ENCODE results near the gene BRD3OS. TPM values are rescaled to one million over a fixed set of nuclear protein-coding genes. Genes with fewer than 3 reads are reported as not detected.

Gene BRD3OS
- total RNA-seq, 1 experiment from 2014 or later = 41.0 TPM

DNA sequence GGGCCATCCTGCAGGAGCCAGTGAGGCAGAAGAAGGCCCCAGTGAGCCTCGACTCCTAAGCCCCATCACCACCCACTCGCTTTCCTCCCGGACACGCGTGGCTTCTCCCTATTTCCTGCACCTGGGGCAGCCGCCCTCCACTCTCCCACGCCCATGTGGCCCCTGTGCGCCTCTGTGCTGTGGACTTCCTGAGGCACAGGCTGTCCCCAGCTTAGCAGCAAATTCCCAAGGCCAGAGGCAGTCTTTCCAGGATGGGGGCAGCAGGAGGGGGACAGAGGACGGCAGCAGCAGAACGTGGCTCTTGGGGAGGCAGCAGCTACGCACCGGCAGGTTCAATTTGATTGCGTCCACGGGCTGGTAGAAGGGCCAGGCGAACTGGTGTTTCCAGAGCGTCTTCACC, 27.7 kb downstream of the BRD3OS start:
- Histone ChIP-seq H4K20me1 (ENCODE audit: insufficient read depth, low read depth, low read length) (peaks cover 27% of the 10 kb centered on the region; the same call in 1 of the 2 replicates), H3K27me3 (ENCODE audit: low read length) (no peaks in the 10 kb centered on the region), H3K79me2 (ENCODE audit: low read length) (peaks cover 34% of the 10 kb centered on the region), H3K9me3 (ENCODE audit: low read length) (no peaks in the 10 kb centered on the region), H3K9me2 (replicated peaks; ENCODE audit: insufficient read depth, low read length) (no peaks in the 10 kb centered on the region), H3K36me3 (ENCODE audit: insufficient read depth, low read length) (no peaks in the 10 kb centered on the region), H2AFZ (ENCODE audit: low read length) (no peak overlapping the region), H3K27ac (ENCODE audit: low read length) (no peak overlapping the region), H3K9ac (ENCODE audit: low read length) (no peak overlapping the region), H3K4me3 (ENCODE audit: low read length) (no peak overlapping the region), H3K4me1 (ENCODE audit: low read length) (no peaks in the 10 kb centered on the region), H3K4me2 (ENCODE audit: low read depth, low read length, poor library complexity, severe bottlenecking) (no peak overlapping the region)
- no peak for DNase-seq

DNA sequence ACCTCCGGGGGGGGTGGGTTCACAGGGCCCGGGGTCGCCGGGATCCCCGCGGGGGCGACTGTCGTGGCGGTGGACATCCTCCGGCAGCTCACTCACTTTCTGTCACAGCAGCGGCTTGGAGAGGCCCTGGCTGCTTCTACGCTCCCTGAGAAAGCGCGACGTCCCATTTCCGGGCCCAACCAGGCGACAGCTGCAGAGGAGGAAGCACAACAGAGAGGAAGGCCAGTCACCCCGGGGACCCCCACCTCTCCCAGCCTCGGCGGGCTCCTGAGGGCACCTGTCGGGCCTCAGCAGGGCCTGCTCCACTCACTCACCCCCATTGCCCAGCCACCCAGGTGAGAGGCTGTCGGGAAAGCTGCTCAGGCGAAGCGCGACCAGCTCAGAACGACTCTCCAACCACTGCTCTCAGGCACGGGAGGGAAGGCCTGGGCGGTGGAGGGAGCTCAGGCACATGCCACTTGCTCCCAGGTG, 28.2 kb downstream of the BRD3OS start:
- Histone ChIP-seq H3K4me1 (ENCODE audit: low read length) (no peaks in the 10 kb centered on the region), H3K9ac (ENCODE audit: low read length) (no peak overlapping the region), H3K9me2 (replicated peaks; ENCODE audit: insufficient read depth, low read length) (no peaks in the 10 kb centered on the region), H2AFZ (ENCODE audit: low read length) (no peak overlapping the region), H3K27ac (ENCODE audit: low read length) (no peak overlapping the region), H3K27me3 (ENCODE audit: low read length) (no peaks in the 10 kb centered on the region), H3K4me3 (ENCODE audit: low read length) (no peak overlapping the region), H4K20me1 (ENCODE audit: insufficient read depth, low read depth, low read length) (peaks cover 32% of the 10 kb centered on the region), H3K79me2 (ENCODE audit: low read length) (peaks cover 39% of the 10 kb centered on the region), H3K4me2 (ENCODE audit: low read depth, low read length, poor library complexity, severe bottlenecking) (no peak overlapping the region), H3K9me3 (ENCODE audit: low read length) (no peaks in the 10 kb centered on the region), H3K36me3 (ENCODE audit: insufficient read depth, low read length) (no peaks in the 10 kb centered on the region)
- no peak for DNase-seq

DNA sequence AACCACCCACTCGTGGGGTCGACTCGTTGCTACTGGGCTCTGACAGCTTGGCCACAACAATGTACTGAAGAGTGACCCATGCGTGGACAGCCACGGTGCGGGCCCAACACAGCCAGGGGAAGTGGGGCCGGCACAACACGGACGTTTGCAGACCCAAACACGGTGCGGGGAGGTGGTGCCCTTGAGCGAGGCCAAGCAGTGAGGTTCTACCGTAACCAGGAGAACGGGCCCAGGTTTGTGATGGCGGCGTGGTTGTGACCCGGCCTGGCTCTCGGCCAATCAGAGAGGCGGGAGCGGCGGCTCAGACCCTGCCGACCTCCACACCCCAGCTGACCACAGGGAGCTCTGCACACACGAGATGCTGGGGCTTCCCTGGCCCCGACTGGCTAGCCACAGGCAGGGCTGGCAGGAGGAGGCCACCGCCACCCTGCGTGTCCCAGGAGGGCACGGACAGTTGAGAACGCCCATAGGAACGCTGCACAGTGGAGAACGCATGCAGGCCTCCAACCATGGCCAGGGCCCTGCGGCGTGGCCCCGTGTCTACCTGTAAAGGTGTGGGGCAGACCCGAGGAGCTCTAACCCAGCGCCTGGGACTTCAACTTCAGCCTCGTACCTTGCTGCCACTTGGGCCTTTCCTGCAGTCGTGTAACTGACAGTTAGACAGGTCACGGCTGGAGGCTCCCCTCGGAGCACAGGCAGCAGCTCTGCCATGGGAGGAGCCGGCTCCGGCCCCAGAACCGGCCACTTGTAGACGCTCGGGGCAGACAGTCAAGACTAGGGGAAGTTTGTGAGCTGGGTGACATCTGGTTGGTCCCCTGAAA, 28.9 kb downstream of the BRD3OS start:
- Histone ChIP-seq H3K4me3 (ENCODE audit: low read length) (no peak overlapping the region), H3K9me3 (ENCODE audit: low read length) (no peaks in the 10 kb centered on the region), H3K27ac (ENCODE audit: low read length) (no peak overlapping the region), H3K4me1 (ENCODE audit: low read length) (no peaks in the 10 kb centered on the region), H3K36me3 (ENCODE audit: insufficient read depth, low read length) (no peaks in the 10 kb centered on the region), H2AFZ (ENCODE audit: low read length) (no peak overlapping the region), H3K27me3 (ENCODE audit: low read length) (no peaks in the 10 kb centered on the region), H3K9ac (ENCODE audit: low read length) (no peak overlapping the region), H3K9me2 (replicated peaks; ENCODE audit: insufficient read depth, low read length) (no peaks in the 10 kb centered on the region), H4K20me1 (ENCODE audit: insufficient read depth, low read depth, low read length) (peaks cover 40% of the 10 kb centered on the region), H3K4me2 (ENCODE audit: low read depth, low read length, poor library complexity, severe bottlenecking) (no peak overlapping the region), H3K79me2 (ENCODE audit: low read length) (peaks cover 46% of the 10 kb centered on the region)
- no peak for DNase-seq

DNA sequence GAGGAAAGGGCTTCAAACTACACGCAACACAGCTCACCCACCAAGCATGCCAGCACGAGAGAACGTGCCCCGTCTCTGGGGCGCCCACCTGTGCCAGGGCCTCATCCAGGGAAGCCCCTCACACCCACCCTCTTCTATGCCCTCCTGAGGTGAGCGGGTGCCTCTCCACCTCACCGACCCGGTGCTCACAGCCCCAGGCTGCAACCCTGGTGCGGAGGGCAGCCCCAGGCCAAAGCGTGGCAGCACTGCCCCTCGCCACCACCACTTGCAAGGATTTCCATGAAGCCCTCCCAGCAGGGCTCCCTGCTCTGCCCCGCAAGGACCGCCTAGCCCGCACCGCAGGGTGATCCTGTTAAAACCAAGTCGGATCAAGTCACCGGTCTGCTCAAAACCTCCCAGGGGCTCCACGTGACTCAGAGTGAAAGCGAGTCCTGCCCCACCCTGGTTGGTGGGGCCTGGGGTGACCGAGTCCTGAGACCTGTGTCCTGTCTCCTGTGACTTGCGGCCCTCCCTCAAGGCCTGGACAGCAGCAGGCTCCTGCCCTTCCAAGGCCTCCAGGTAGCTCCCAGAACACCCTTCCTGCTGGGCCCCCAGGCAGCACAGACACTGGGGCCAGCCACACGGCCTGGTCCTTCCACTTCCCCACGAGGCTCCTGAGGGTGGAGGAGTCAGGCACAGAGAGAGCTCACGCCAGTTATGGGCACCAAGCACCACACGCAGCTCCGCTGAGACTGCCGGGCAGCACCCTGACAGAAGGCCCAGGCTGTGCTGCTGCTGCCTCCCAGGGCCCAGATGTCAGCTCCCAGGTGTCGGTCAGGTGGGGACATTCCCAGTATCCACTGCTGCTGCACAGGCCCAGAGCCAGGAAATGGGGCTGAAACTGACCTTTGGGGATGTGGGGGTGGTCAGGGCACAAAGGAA, 29.9 kb downstream of the BRD3OS start:
- Histone ChIP-seq H3K4me3 (ENCODE audit: low read length) (no peak overlapping the region), H3K9me2 (replicated peaks; ENCODE audit: insufficient read depth, low read length) (no peaks in the 10 kb centered on the region), H2AFZ (ENCODE audit: low read length) (no peak overlapping the region), H3K9ac (ENCODE audit: low read length) (no peak overlapping the region), H3K9me3 (ENCODE audit: low read length) (no peaks in the 10 kb centered on the region), H3K36me3 (ENCODE audit: insufficient read depth, low read length) (no peaks in the 10 kb centered on the region), H3K27ac (ENCODE audit: low read length) (no peak overlapping the region), H3K4me1 (ENCODE audit: low read length) (peaks cover 7% of the 10 kb centered on the region), H3K27me3 (ENCODE audit: low read length) (no peaks in the 10 kb centered on the region), H4K20me1 (ENCODE audit: insufficient read depth, low read depth, low read length) (peaks cover 48% of the 10 kb centered on the region), H3K79me2 (ENCODE audit: low read length) (peaks cover 54% of the 10 kb centered on the region), H3K4me2 (ENCODE audit: low read depth, low read length, poor library complexity, severe bottlenecking) (no peak overlapping the region)
- DNase-seq = no peak

DNA sequence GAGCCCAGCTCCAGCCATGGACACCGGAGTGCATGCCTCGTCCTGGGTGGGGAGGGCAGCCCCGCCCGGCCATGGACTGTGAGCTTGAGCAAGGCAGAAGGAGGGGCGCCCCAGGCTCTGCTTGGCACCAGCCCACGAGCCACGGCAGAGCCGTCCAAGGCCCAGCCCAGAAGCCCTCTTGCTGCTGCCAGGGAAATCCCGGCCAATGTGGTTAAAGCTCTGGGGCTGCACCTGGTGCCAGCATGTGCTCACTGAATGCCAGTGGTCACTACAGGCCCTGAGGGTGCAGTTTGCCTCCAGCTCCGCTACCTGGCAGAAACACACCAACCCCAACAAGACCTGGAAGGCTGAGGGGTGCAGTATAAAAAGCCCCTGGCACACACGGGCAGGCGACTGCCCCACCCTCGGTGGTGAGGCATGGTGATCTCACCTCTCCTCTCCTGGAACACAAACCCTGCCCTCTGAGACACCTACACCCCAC, 30.7 kb downstream of the BRD3OS start:
- Histone ChIP-seq H3K27ac (ENCODE audit: low read length) (no peak overlapping the region), H3K9ac (ENCODE audit: low read length) (no peak overlapping the region), H3K36me3 (ENCODE audit: insufficient read depth, low read length) (no peaks in the 10 kb centered on the region), H3K9me2 (replicated peaks; ENCODE audit: insufficient read depth, low read length) (no peaks in the 10 kb centered on the region), H2AFZ (ENCODE audit: low read length) (no peak overlapping the region), H4K20me1 (ENCODE audit: insufficient read depth, low read depth, low read length) (peaks cover 57% of the 10 kb centered on the region), H3K4me2 (ENCODE audit: low read depth, low read length, poor library complexity, severe bottlenecking) (no peak overlapping the region), H3K27me3 (ENCODE audit: low read length) (no peaks in the 10 kb centered on the region), H3K9me3 (ENCODE audit: low read length) (no peaks in the 10 kb centered on the region), H3K4me3 (ENCODE audit: low read length) (no peak overlapping the region), H3K79me2 (ENCODE audit: low read length) (peaks cover 54% of the 10 kb centered on the region), H3K4me1 (ENCODE audit: low read length) (peaks cover 16% of the 10 kb centered on the region)
- no peak for DNase-seq

DNA sequence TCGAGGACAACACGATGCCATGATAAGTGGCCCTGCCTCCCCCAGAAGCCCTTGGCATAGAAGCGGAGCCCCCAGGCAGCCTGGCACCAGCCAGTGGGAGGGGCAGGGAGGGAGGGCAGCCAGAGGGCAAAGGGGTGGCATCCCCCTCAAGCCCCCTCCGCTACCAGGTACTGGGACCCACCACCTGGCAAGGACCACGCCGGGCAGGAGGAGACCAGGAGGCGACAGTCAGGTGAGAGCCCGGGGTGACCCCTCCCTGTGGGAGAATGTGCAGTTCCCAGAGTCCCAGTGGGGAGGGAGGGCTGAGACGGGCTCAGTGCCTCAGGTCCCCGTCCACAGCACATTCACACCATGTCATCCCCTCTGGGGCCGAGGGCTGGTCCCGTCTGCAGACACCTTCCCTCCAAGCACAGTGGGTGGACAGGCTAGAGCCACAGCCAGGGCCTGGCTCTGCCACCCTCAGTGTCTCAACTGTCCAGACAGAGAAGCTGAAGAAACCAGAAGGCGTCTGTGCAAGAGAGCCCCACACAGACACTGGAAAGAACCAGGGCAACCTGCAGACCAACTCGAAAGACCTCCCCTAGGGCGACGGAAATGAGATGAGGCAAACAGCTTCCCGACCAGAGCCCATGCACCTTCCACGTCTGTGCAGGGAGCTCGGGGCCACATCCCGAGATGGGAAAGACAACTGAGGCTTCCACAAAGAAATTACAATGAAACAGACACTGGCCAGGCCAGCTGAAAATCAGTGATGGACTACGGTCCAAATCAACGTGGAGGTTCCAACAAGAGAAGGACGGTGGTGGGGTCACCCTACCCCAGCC, 31.4 kb downstream of the BRD3OS start:
- H3K4me3 ChIP-seq (ENCODE audit: low read length) = no peak overlapping the region
- no peaks in the 10 kb centered on the region for H3K9me3 ChIP-seq (ENCODE audit: low read length)
- H3K79me2 ChIP-seq (ENCODE audit: low read length) = peaks cover 54% of the 10 kb centered on the region
- peaks cover 22% of the 10 kb centered on the region for H3K4me1 ChIP-seq (ENCODE audit: low read length)
- H3K9ac ChIP-seq (ENCODE audit: low read length) = no peak overlapping the region
- no peaks in the 10 kb centered on the region for H3K9me2 ChIP-seq (replicated peaks; ENCODE audit: insufficient read depth, low read length)
- no peaks in the 10 kb centered on the region for H3K36me3 ChIP-seq (ENCODE audit: insufficient read depth, low read length)
- H3K27ac ChIP-seq (ENCODE audit: low read length) = no peak overlapping the region
- H3K27me3 ChIP-seq (ENCODE audit: low read length) = no peaks in the 10 kb centered on the region
- H3K4me2 ChIP-seq (ENCODE audit: low read depth, low read length, poor library complexity, severe bottlenecking) = no peak overlapping the region
- H2AFZ ChIP-seq (ENCODE audit: low read length) = no peak overlapping the region
- no peak for DNase-seq
- H4K20me1 ChIP-seq (ENCODE audit: insufficient read depth, low read depth, low read length) = peaks cover 64% of the 10 kb centered on the region

DNA sequence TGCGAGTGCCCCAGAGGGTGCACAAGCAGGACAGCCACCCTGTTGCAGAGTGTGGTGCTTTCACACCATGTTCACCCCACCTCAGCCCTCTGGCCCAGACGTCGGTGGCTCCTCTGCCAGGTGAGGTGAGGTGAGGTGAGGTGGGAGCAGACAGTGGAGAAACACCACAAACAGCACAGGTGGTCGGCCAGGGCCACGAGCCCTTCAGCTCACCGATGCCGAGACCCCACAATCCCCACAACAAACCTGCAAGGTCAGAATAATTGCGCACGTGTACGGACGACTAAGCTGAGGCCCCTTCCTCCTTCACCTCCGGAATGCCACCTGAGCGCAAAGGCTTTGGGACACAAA, 32.0 kb downstream of the BRD3OS start:
- no peaks in the 10 kb centered on the region for H3K27me3 ChIP-seq (ENCODE audit: low read length)
- peaks cover 54% of the 10 kb centered on the region for H3K79me2 ChIP-seq (ENCODE audit: low read length)
- H2AFZ ChIP-seq (ENCODE audit: low read length) = no peak overlapping the region
- no peaks in the 10 kb centered on the region for H3K36me3 ChIP-seq (ENCODE audit: insufficient read depth, low read length)
- H3K4me2 ChIP-seq (ENCODE audit: low read depth, low read length, poor library complexity, severe bottlenecking) = no peak overlapping the region
- H3K4me1 ChIP-seq (ENCODE audit: low read length) = peaks cover 24% of the 10 kb centered on the region
- no peaks in the 10 kb centered on the region for H3K9me2 ChIP-seq (replicated peaks; ENCODE audit: insufficient read depth, low read length)
- no peak overlapping the region for H3K4me3 ChIP-seq (ENCODE audit: low read length)
- H3K9ac ChIP-seq (ENCODE audit: low read length) = no peak overlapping the region
- DNase-seq = no peak
- H3K9me3 ChIP-seq (ENCODE audit: low read length) = no peaks in the 10 kb centered on the region
- no peak overlapping the region for H3K27ac ChIP-seq (ENCODE audit: low read length)
- H4K20me1 ChIP-seq (ENCODE audit: insufficient read depth, low read depth, low read length) = peaks cover 69% of the 10 kb centered on the region

Measured in Karpas-422 (cell line).